ENCODE data around the gene H2AZ2. TPM values are rescaled to one million over a fixed set of nuclear protein-coding genes. Genes with fewer than 3 reads are reported as not detected.

Gene H2AZ2
- total RNA-seq, 1 donor from 2014 or later = 157 TPM

GRCh38 chr7:44838751-44839150 is 9.1 kb downstream of the H2AZ2 start:
- no peaks in the 10 kb centered on the region for H3K27me3 Mint-ChIP-seq (ENCODE audit: unreplicated experiment)
- peaks cover 7% of the 10 kb centered on the region for H3K4me1 Mint-ChIP-seq (ENCODE audit: unreplicated experiment)
- TF ChIP-seq CTCF (IDR thresholded peaks at IDR 0.05; ENCODE audit: unreplicated experiment) = no peak
- no peaks in the 10 kb centered on the region for H3K9me3 Mint-ChIP-seq (ENCODE audit: unreplicated experiment)
- no peak for DNase-seq (ENCODE audit: low spot score)
- no peak overlapping the region for H3K4me3 Mint-ChIP-seq (ENCODE audit: unreplicated experiment)
- H3K27ac Mint-ChIP-seq (ENCODE audit: unreplicated experiment) = no peak overlapping the region
- peaks cover 14% of the 10 kb centered on the region for H3K36me3 Mint-ChIP-seq (ENCODE audit: low read depth, unreplicated experiment)

GRCh38 chr7:44827567-44827966 is 20.3 kb downstream of the H2AZ2 start:
- Mint-ChIP-seq H3K36me3 (ENCODE audit: low read depth, unreplicated experiment) (peaks cover 4% of the 10 kb centered on the region), H3K9me3 (ENCODE audit: unreplicated experiment) (no peaks in the 10 kb centered on the region), H3K27ac (ENCODE audit: unreplicated experiment) (no peak overlapping the region), H3K27me3 (ENCODE audit: unreplicated experiment) (peaks cover 4% of the 10 kb centered on the region), H3K4me3 (ENCODE audit: unreplicated experiment) (no peak overlapping the region), H3K4me1 (ENCODE audit: unreplicated experiment) (peaks cover 22% of the 10 kb centered on the region)
- no peak for TF ChIP-seq CTCF (IDR thresholded peaks at IDR 0.05; ENCODE audit: unreplicated experiment)
- DNase-seq (ENCODE audit: low spot score) = no peak

GRCh38 chr7:44824894-44825526 is 22.9 kb downstream of the H2AZ2 start:
- Mint-ChIP-seq H3K9me3 (ENCODE audit: unreplicated experiment) (no peaks in the 10 kb centered on the region), H3K4me1 (ENCODE audit: unreplicated experiment) (peaks cover 27% of the 10 kb centered on the region), H3K27me3 (ENCODE audit: unreplicated experiment) (peaks cover 7% of the 10 kb centered on the region), H3K4me3 (ENCODE audit: unreplicated experiment) (peak overlapping the region; percentile 9), H3K27ac (ENCODE audit: unreplicated experiment) (peak overlapping the region; percentile 34), H3K36me3 (ENCODE audit: low read depth, unreplicated experiment) (no peaks in the 10 kb centered on the region)
- no peak for TF ChIP-seq CTCF (IDR thresholded peaks at IDR 0.05; ENCODE audit: unreplicated experiment)
- DNase-seq (ENCODE audit: low spot score) = no peak

- Mint-ChIP-seq H3K36me3 (ENCODE audit: low read depth, unreplicated experiment) (no peaks in the 10 kb centered on the region), H3K27ac (ENCODE audit: unreplicated experiment) (peak overlapping the region; percentile 38), H3K9me3 (ENCODE audit: unreplicated experiment) (no peaks in the 10 kb centered on the region), H3K27me3 (ENCODE audit: unreplicated experiment) (peaks cover 7% of the 10 kb centered on the region), H3K4me1 (ENCODE audit: unreplicated experiment) (peaks cover 25% of the 10 kb centered on the region), H3K4me3 (ENCODE audit: unreplicated experiment) (no peak overlapping the region)
- no peak for TF ChIP-seq CTCF (IDR thresholded peaks at IDR 0.05; ENCODE audit: unreplicated experiment)
- no peak for DNase-seq (ENCODE audit: low spot score)
Observed at GRCh38 chr7:44823255-44823781, 24.6 kb downstream of the H2AZ2 start.

- no peak for DNase-seq (ENCODE audit: low spot score)
- no peaks in the 10 kb centered on the region for H3K9me3 Mint-ChIP-seq (ENCODE audit: unreplicated experiment)
- peaks cover 6% of the 10 kb centered on the region for H3K27me3 Mint-ChIP-seq (ENCODE audit: unreplicated experiment)
- H3K36me3 Mint-ChIP-seq (ENCODE audit: low read depth, unreplicated experiment) = no peaks in the 10 kb centered on the region
- no peak for TF ChIP-seq CTCF (IDR thresholded peaks at IDR 0.05; ENCODE audit: unreplicated experiment)
- H3K27ac Mint-ChIP-seq (ENCODE audit: unreplicated experiment) = no peak overlapping the region
- peaks cover 13% of the 10 kb centered on the region for H3K4me1 Mint-ChIP-seq (ENCODE audit: unreplicated experiment)
- H3K4me3 Mint-ChIP-seq (ENCODE audit: unreplicated experiment) = no peak overlapping the region
Observed at GRCh38 chr7:44819292-44819691, 28.6 kb downstream of the H2AZ2 start.

All from endothelial cell (in vitro differentiated cells).